OCI-LY7 (cell line): ENCODE measurements around the gene ANKRD11.

Experiments used
- CTCF ChIP-seq: fragments of 200-600 bp; sonication (generic); conservative IDR thresholded peaks from 2 replicates; pipeline ENCODE4 v1.5.1; 2014; ENCODE audit warnings: mild to moderate bottlenecking, antibody characterized with exemption, low read length, moderate library complexity, mixed read lengths
- EZH2phosphoT487 ChIP-seq: fragments of 200-600 bp; sonication (generic); IDR thresholded peaks from 2 replicates; pipeline ENCODE4 v1.6.1; 2018; ENCODE audit warnings: low read depth, borderline replicate concordance, mild to moderate bottlenecking, mixed run types, antibody characterized with exemption, low read length, moderate library complexity, mixed read lengths

GRCh38 chr16:89502081-89502843, 11.9 kb upstream of the ANKRD11 start:
- TF ChIP-seq CTCF (no peak), EZH2phosphoT487 (no peak)
